Upper lobe of right lung (tissue), 1 donor: ENCODE data around the gene DTNBP1. TPM values are rescaled to one million over a fixed set of nuclear protein-coding genes. Genes with fewer than 3 reads are reported as not detected.

Experiments used
- ATAC-seq: fragments of 200-7000 bp; cut with Tn5 transposase; one replicate; pipeline ENCODE4 v1.9.1; 2020; ENCODE audit warnings: mild to moderate bottlenecking, moderate library complexity
- DNase-seq: peaks from one replicate; pipeline ENCODE4 v3.0.0-alpha.2; 2020
- H3K27ac ChIP-seq: fragments of 200-600 bp; one replicate; pipeline ENCODE4 v1.8.0; 2022
- H3K27me3 ChIP-seq: fragments of 200-600 bp; one replicate; pipeline ENCODE4 v1.8.0; 2022; ENCODE audit warnings: mild to moderate bottlenecking
- H3K36me3 ChIP-seq: fragments of 200-600 bp; one replicate; pipeline ENCODE4 v1.8.0; 2022
- H3K4me1 ChIP-seq: fragments of 200-600 bp; one replicate; pipeline ENCODE4 v1.8.0; 2022
- H3K4me3 ChIP-seq: fragments of 200-600 bp; one replicate; pipeline ENCODE4 v1.8.0; 2022; ENCODE audit warnings: mild to moderate bottlenecking
- H3K9me3 ChIP-seq: fragments of 200-600 bp; one replicate; pipeline ENCODE4 v1.8.0; 2022
- CTCF ChIP-seq: fragments of 200-600 bp; IDR thresholded peaks from one replicate; pipeline ENCODE4 v1.8.0; 2022; ENCODE audit warnings: antibody characterized with exemption
- intact Hi-C: fragments of 100-400 bp; cut with DNase I; formaldehyde crosslinking; loops from one replicate; pipeline ENCODE4 v1.11.0; 2022
- total RNA-seq: library from RNA; stranded (reverse); fragmentation: NEBNext Ultra II Directional; extraction: Animal tissue kit (Norgen Biotek cat#: 25700); gene quantifications from one replicate; pipeline ENCODE4 v1.2.1, GENCODE V29; 2021
- donor health status: DM: no; HTN: yes; CAD: no; lungs with severe emphysema.

Gene DTNBP1
- total RNA-seq, 1 donor from 2014 or later, result 25.9 TPM

- Histone ChIP-seq H3K27ac (no peak overlapping the region), H3K4me1 (no peaks in the 10 kb centered on the region), H3K4me3 (no peak overlapping the region), H3K9me3 (no peaks in the 10 kb centered on the region), H3K36me3 (peaks cover 53% of the 10 kb centered on the region), H3K27me3 (no peaks in the 10 kb centered on the region)
- intact Hi-C loops, result no loop called here
- DNase-seq, result peak; percentile 17
- no peak for ATAC-seq
- no peak for TF ChIP-seq CTCF
Observed at GRCh38 chr6:15526212-15526701, 136.6 kb downstream of the DTNBP1 start.

- peaks cover 54% of the 10 kb centered on the region for H3K36me3 ChIP-seq
- no peaks in the 10 kb centered on the region for H3K27me3 ChIP-seq
- no peak overlapping the region for H3K27ac ChIP-seq
- H3K4me1 ChIP-seq, result no peaks in the 10 kb centered on the region
- ATAC-seq, result no peak
- intact Hi-C loops, result no loop called here
- TF ChIP-seq CTCF, result no peak
- H3K9me3 ChIP-seq, result no peaks in the 10 kb centered on the region
- no peak overlapping the region for H3K4me3 ChIP-seq
- DNase-seq, result peak; percentile 36
Observed at GRCh38 chr6:15524861-15525401, 137.9 kb downstream of the DTNBP1 start.

GRCh38 chr6:15523679-15524630, 138.9 kb downstream of the DTNBP1 start:
- no peaks in the 10 kb centered on the region for H3K9me3 ChIP-seq
- intact Hi-C loops, result no loop called here
- DNase-seq (peak; percentile 50), ATAC-seq (no peak)
- H3K27me3 ChIP-seq, result no peaks in the 10 kb centered on the region
- peaks cover 56% of the 10 kb centered on the region for H3K36me3 ChIP-seq
- no peak for TF ChIP-seq CTCF
- no peak overlapping the region for H3K4me3 ChIP-seq
- no peaks in the 10 kb centered on the region for H3K4me1 ChIP-seq
- H3K27ac ChIP-seq, result no peak overlapping the region

GRCh38 chr6:15522856-15523529, 139.8 kb downstream of the DTNBP1 start:
- no peak for TF ChIP-seq CTCF
- Histone ChIP-seq H3K4me1 (no peaks in the 10 kb centered on the region), H3K9me3 (no peaks in the 10 kb centered on the region), H3K36me3 (peaks cover 59% of the 10 kb centered on the region), H3K27ac (no peak overlapping the region), H3K27me3 (no peaks in the 10 kb centered on the region), H3K4me3 (no peak overlapping the region)
- intact Hi-C loops, result no loop called here
- ATAC-seq (no peak), DNase-seq (peak; percentile 40)

GRCh38 chr6:15522427-15522826, 140.4 kb downstream of the DTNBP1 start:
- no peak overlapping the region for H3K4me3 ChIP-seq
- peak; percentile 47 for ATAC-seq
- no peak for TF ChIP-seq CTCF
- intact Hi-C loops, result no loop called here
- no peak overlapping the region for H3K27ac ChIP-seq
- peaks cover 64% of the 10 kb centered on the region for H3K36me3 ChIP-seq
- no peaks in the 10 kb centered on the region for H3K9me3 ChIP-seq
- peak; percentile 43 for DNase-seq
- no peaks in the 10 kb centered on the region for H3K27me3 ChIP-seq
- H3K4me1 ChIP-seq, result no peaks in the 10 kb centered on the region
